ENCODE results near the gene GRIN1. TPM values are rescaled to one million over a fixed set of nuclear protein-coding genes. Genes with fewer than 3 reads are reported as not detected.

Gene GRIN1
- total and polyA plus RNA-seq, 2 donors (not counting 3 experiments of a cell fraction or from before 2014, with no cell fraction given): not detected

DNA sequence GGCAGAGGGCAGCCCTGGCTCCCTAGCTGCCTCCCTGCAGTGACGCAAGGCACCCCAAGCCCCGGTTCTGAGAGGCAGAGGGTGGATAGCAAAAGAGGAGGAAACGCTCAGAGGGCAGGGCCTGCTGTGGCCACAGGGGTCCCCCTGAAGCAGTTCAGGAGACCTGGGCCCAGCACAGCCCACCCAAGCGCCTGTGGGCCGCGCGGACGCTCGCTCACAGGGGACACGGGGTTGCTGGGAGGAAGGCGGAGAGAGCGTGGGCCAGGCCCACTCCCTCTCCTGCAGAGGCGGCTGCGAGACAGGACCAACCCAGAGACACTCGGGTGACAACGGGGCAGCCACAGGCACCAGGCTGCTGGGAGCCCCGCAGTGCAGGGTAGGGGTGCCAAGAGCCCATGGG is 40.8 kb downstream of the GRIN1 start:
- no peak for FAIRE-seq

DNA sequence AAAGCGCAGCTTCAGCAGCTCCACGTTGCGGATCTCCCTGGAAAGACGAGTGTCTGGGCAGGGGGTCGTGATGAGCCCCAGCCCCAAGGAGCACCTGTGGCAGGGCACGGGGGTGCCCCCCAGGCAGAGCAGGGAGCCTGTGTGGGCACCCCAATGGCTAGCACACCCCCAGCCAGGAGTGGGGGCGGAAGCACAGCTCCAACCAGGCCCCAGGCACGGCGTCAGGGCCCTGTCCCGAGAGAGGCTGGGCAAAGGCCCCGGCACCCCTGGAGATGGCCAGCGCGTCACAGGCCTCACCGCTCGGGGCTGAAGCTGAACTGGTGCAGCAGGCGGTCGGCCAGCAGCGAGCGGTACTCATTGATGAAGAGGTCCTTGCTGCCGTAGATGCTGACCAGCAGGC is 41.5 kb downstream of the GRIN1 start:
- Histone ChIP-seq H3K9ac (replicated peaks; ENCODE audit: extremely low read depth, insufficient read depth, low read length) (no peak overlapping the region), H3K36me3 (ENCODE audit: control insufficient read depth in 2 of 2, extremely low read depth in 1 of 2, insufficient read depth in 2 of 2, low read length in 2 of 2) (peaks cover 0 to 48% of the 10 kb centered on the region in 2 experiments), H3K27me3 (ENCODE audit: control insufficient read depth in 2 of 2, insufficient read depth in 2 of 2, low read length in 2 of 2) (no peaks in the 10 kb centered on the region), H3K4me3 (replicated peaks in 1 of 3; ENCODE audit: insufficient read depth in 1 of 3, low read depth in 1 of 3, low read length in 3 of 3) (no peak overlapping the region), H2AFZ (ENCODE audit: low read depth, low read length) (no peak overlapping the region), H3K27ac (ENCODE audit: insufficient read depth, low read depth, low read length) (no peak overlapping the region), H3K9me1 (replicated peaks; ENCODE audit: control insufficient read depth, extremely low read depth, insufficient read depth, low read length) (no peaks in the 10 kb centered on the region), H3K4me2 (ENCODE audit: insufficient read depth, low read length) (no peak overlapping the region), H4K20me1 (replicated peaks; ENCODE audit: control insufficient read depth, extremely low read depth, insufficient read depth, low read length) (no peaks in the 10 kb centered on the region), H3K79me2 (ENCODE audit: control insufficient read depth, insufficient read depth, low read length) (no peaks in the 10 kb centered on the region), H3K4me1 (ENCODE audit: control insufficient read depth, extremely low read depth, insufficient read depth, low read length) (peaks cover 6% of the 10 kb centered on the region), H3K9me3 (replicated peaks; ENCODE audit: control insufficient read depth, insufficient read depth, low read length) (no peaks in the 10 kb centered on the region)
- no TSS peak for BruUV-seq (replicated peaks)
- no peak for TF ChIP-seq GATA2 (IDR thresholded peaks at IDR 0.05; ENCODE audit: insufficient read depth, insufficient read length, low read depth, low read length)
- TF ChIP-seq EZH2 (IDR thresholded peaks at IDR 0.05; ENCODE audit: borderline replicate concordance, low read depth, low read length, severe bottlenecking): no peak
- TF ChIP-seq POLR2AphosphoS5 (IDR thresholded peaks at IDR 0.05; ENCODE audit: insufficient read depth, low read depth, low read length): no peak
- TF ChIP-seq, protein P1, sequence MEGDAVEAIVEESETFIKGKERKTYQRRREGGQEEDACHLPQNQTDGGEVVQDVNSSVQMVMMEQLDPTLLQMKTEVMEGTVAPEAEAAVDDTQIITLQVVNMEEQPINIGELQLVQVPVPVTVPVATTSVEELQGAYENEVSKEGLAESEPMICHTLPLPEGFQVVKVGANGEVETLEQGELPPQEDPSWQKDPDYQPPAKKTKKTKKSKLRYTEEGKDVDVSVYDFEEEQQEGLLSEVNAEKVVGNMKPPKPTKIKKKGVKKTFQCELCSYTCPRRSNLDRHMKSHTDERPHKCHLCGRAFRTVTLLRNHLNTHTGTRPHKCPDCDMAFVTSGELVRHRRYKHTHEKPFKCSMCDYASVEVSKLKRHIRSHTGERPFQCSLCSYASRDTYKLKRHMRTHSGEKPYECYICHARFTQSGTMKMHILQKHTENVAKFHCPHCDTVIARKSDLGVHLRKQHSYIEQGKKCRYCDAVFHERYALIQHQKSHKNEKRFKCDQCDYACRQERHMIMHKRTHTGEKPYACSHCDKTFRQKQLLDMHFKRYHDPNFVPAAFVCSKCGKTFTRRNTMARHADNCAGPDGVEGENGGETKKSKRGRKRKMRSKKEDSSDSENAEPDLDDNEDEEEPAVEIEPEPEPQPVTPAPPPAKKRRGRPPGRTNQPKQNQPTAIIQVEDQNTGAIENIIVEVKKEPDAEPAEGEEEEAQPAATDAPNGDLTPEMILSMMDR (IDR thresholded peaks at IDR 0.05; ENCODE audit: extremely low read depth in 1 of 2, insufficient read depth in 1 of 2, low read depth in 1 of 2, low read length in 2 of 2): no peak
- ChIA-PET CTCF (interaction anchor here (1.4 kb wide), 1 partner anchor 56 kb away, joined by 5 read pairs; no protein-coding TSS in a partner anchor), POLR2A (no interaction called here)
- dilution Hi-C loops (cut with MboI; ENCODE audit: extremely low pct_ligation_motif_present, low sequenced_read_pairs) (no loop called here), intact Hi-C loops (cut with micrococcal nuclease) (no loop called here)
- DNase-seq (ENCODE audit: low read depth, low spot score) (no peak), FAIRE-seq (no peak)

More for the DNA sequence above, 40.8 kb downstream of the GRIN1 start:
- dilution Hi-C loops (cut with MboI; ENCODE audit: extremely low pct_ligation_motif_present, low sequenced_read_pairs) (no loop called here), intact Hi-C loops (cut with micrococcal nuclease) (loop anchor here (5.0 kb wide), 1 partner anchor 62 kb away; no protein-coding TSS in a partner anchor)
- no peak overlapping the region for H3K4me2 ChIP-seq (ENCODE audit: insufficient read depth, low read length)
- no peak overlapping the region for H3K27ac ChIP-seq (ENCODE audit: insufficient read depth, low read depth, low read length)
- no peaks in the 10 kb centered on the region for H3K9me3 ChIP-seq (replicated peaks; ENCODE audit: control insufficient read depth, insufficient read depth, low read length)
- TF ChIP-seq MYC (IDR thresholded peaks at IDR 0.05; ENCODE audit: low read depth, low read length): no peak
- no peak for TF ChIP-seq FOS (IDR thresholded peaks at IDR 0.05; ENCODE audit: borderline replicate concordance, insufficient read depth, low read length)
- ChIA-PET POLR2A (no interaction called here), CTCF (no interaction called here)
- no peaks in the 10 kb centered on the region for H3K79me2 ChIP-seq (ENCODE audit: control insufficient read depth, insufficient read depth, low read length)
- no peak overlapping the region for H2AFZ ChIP-seq (ENCODE audit: low read depth, low read length)
- peaks cover 0 to 46% of the 10 kb centered on the region in 2 experiments for H3K36me3 ChIP-seq (ENCODE audit: control insufficient read depth in 2 of 2, extremely low read depth in 1 of 2, insufficient read depth in 2 of 2, low read length in 2 of 2)
- H3K4me3 ChIP-seq (replicated peaks in 1 of 3; ENCODE audit: insufficient read depth in 1 of 3, low read depth in 1 of 3, low read length in 3 of 3): no peak overlapping the region
- H4K20me1 ChIP-seq (replicated peaks; ENCODE audit: control insufficient read depth, extremely low read depth, insufficient read depth, low read length): no peaks in the 10 kb centered on the region
- BruUV-seq (replicated peaks): no TSS peak
- DNase-seq (ENCODE audit: low read depth, low spot score): no peak
- no peaks in the 10 kb centered on the region for H3K27me3 ChIP-seq (ENCODE audit: control insufficient read depth in 2 of 2, insufficient read depth in 2 of 2, low read length in 2 of 2)
- H3K9ac ChIP-seq (replicated peaks; ENCODE audit: extremely low read depth, insufficient read depth, low read length): no peak overlapping the region
- H3K4me1 ChIP-seq (ENCODE audit: control insufficient read depth, extremely low read depth, insufficient read depth, low read length): peaks cover 6% of the 10 kb centered on the region
- no peaks in the 10 kb centered on the region for H3K9me1 ChIP-seq (replicated peaks; ENCODE audit: control insufficient read depth, extremely low read depth, insufficient read depth, low read length)
